GM06990 (cell line): ENCODE measurements around the gene SHTN1.

ENCODE experiments used
- DNase-seq: peaks from one replicate; pipeline ENCODE4 v3.0.0-alpha.2; 2011; ENCODE audit not compliant: insufficient read length; ENCODE audit errors: extremely low read depth
- H3K27me3 ChIP-seq: replicated peaks from 2 replicates; pipeline ENCODE4 v1.6.0; 2011; ENCODE audit warnings: low read length; ENCODE audit not compliant: control insufficient read depth, insufficient read depth
- H3K36me3 ChIP-seq: 2 replicates; pipeline ENCODE4 v1.5.1; 2011; ENCODE audit warnings: low read length; ENCODE audit not compliant: control insufficient read depth, insufficient read depth
- H3K4me3 ChIP-seq: replicated peaks from 2 replicates; pipeline ENCODE4 v1.5.1; 2011; ENCODE audit warnings: low read depth, mild to moderate bottlenecking, control low read depth, low read length
- CTCF ChIP-seq: IDR thresholded peaks from 2 replicates; pipeline ENCODE4 v1.5.1; 2011; ENCODE audit warnings: low read length, control low read depth, mild to moderate bottlenecking, inconsistent platforms; ENCODE audit not compliant: insufficient read depth, poor library complexity, severe bottlenecking

Gene SHTN1

DNA sequence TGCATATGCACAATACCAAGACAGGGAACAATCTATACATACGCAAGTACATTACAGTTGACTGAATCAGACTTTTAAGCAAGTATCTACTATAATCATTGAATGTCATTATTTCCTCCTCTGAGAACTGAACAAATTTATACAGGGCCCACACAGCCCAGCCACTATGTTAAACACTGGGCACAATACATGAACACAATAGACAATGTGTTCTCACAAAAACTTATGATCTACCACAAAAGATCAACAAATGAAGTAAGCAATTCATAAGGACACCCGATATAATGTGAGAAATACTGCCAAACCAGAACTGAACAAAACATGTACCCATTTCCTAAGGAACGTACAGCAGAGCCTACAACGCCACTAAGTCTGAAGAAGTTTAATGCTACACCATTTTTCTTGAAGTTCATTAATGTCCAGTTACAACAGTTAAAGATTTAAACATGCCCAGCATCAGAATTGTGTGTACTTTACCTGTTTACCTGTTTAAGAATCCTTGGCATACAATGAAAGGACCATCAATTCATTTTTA, 31.5 kb downstream of the SHTN1 start:
- no peaks in the 10 kb centered on the region for H3K27me3 ChIP-seq
- no peak overlapping the region for H3K4me3 ChIP-seq
- no peaks in the 10 kb centered on the region for H3K36me3 ChIP-seq
- no peak for TF ChIP-seq CTCF
- no peak for DNase-seq

DNA sequence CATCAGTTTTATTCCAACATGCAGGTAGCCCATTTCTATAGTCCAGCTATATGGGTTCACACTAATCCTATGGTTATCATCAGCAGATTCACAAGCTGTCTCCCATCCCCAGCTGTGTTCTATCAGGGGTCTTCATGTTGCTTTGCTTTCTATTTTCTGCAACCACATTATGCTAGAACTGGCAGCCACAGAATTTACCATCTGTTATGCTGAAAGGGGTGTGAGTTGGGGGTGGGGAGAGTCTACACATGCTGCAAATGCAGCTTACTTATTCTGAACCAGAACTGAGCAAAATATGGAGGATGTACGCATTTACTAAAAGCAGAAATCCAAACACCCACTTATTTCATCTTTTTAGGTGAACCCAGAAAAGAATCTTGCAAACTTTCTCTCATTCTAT, 32.9 kb downstream of the SHTN1 start:
- no peak for DNase-seq

GRCh38 chr10:116970050-116970449, 34.9 kb downstream of the SHTN1 start:
- Histone ChIP-seq H3K27me3 (no peaks in the 10 kb centered on the region), H3K4me3 (no peak overlapping the region), H3K36me3 (no peaks in the 10 kb centered on the region)
- no peak for DNase-seq
- TF ChIP-seq CTCF = no peak

More for the DNA sequence above, 32.9 kb downstream of the SHTN1 start:
- H3K36me3 ChIP-seq = no peaks in the 10 kb centered on the region
- H3K27me3 ChIP-seq = no peaks in the 10 kb centered on the region
- no peak for TF ChIP-seq CTCF
- no peak overlapping the region for H3K4me3 ChIP-seq

GRCh38 chr10:116968331-116968730, 36.7 kb downstream of the SHTN1 start:
- no peaks in the 10 kb centered on the region for H3K36me3 ChIP-seq
- no peaks in the 10 kb centered on the region for H3K27me3 ChIP-seq
- no peak for TF ChIP-seq CTCF
- no peak overlapping the region for H3K4me3 ChIP-seq
- no peak for DNase-seq

GRCh38 chr10:116961406-116962251, 43.4 kb downstream of the SHTN1 start:
- no peak overlapping the region for H3K4me3 ChIP-seq
- H3K36me3 ChIP-seq = no peaks in the 10 kb centered on the region
- no peak for TF ChIP-seq CTCF
- no peaks in the 10 kb centered on the region for H3K27me3 ChIP-seq
- DNase-seq = no peak
